Measurements from ENCODE around the gene RPS6KA2.

DNA sequence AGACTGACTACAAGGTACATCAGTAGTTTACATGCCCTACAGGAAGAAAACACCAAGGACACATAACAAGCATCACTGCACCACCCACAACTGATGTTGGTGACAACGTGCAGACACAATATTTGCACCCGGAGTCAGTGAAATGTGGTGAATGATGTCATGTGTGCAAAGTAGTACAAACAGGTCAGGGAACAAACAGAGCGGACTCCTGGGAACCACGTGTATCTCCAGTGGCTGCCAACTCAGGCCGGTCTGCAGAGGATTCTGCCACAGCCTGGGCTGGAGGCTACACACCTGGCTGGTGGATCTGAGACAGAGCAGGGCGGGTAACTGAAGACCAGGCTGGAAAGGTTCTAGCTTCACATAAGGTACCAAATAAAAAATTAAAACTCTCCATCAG is 28.2 kb upstream of the RPS6KA2 start:
- no peak for TF ChIP-seq POLR2A (IDR thresholded peaks at IDR 0.05)
- TF ChIP-seq, protein P1, sequence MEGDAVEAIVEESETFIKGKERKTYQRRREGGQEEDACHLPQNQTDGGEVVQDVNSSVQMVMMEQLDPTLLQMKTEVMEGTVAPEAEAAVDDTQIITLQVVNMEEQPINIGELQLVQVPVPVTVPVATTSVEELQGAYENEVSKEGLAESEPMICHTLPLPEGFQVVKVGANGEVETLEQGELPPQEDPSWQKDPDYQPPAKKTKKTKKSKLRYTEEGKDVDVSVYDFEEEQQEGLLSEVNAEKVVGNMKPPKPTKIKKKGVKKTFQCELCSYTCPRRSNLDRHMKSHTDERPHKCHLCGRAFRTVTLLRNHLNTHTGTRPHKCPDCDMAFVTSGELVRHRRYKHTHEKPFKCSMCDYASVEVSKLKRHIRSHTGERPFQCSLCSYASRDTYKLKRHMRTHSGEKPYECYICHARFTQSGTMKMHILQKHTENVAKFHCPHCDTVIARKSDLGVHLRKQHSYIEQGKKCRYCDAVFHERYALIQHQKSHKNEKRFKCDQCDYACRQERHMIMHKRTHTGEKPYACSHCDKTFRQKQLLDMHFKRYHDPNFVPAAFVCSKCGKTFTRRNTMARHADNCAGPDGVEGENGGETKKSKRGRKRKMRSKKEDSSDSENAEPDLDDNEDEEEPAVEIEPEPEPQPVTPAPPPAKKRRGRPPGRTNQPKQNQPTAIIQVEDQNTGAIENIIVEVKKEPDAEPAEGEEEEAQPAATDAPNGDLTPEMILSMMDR (IDR thresholded peaks at IDR 0.05), result no peak
